Stimulated activated CD8-positive, alpha-beta memory T cell treated with anti-CD3 and anti-CD28 coated beads, Interleukin-12 subunit alpha, Interleukin-12 subunit beta, amount 100 ng/mL, for 24 hours (primary cell): ENCODE data around the gene TACC3.

Experiments used
- DNase-seq: peaks from one replicate; pipeline ENCODE4 v3.0.0-alpha.2; 2020; ENCODE audit errors: extremely low read depth

Gene TACC3

GRCh38 chr4:1775731-1776500 lies 54.6 kb downstream of the TACC3 start:
- DNase-seq, result no peak

- DNase-seq, result no peak
Observed at GRCh38 chr4:1776521-1777161, 55.3 kb downstream of the TACC3 start.

GRCh38 chr4:1777822-1778641 lies 56.7 kb downstream of the TACC3 start:
- no peak for DNase-seq

GRCh38 chr4:1778642-1779392 lies 57.5 kb downstream of the TACC3 start:
- DNase-seq, result no peak

- DNase-seq, result no peak
Observed at GRCh38 chr4:1779588-1780382, 58.5 kb downstream of the TACC3 start.

GRCh38 chr4:1780435-1780834 lies 59.1 kb downstream of the TACC3 start:
- no peak for DNase-seq

GRCh38 chr4:1783015-1783414 lies 61.7 kb downstream of the TACC3 start:
- no peak for DNase-seq

GRCh38 chr4:1783970-1784369 lies 62.6 kb downstream of the TACC3 start:
- no peak for DNase-seq

- no peak for DNase-seq
Observed at GRCh38 chr4:1784395-1784788, 63.1 kb downstream of the TACC3 start.

GRCh38 chr4:1784789-1785591 lies 63.7 kb downstream of the TACC3 start:
- no peak for DNase-seq

- DNase-seq, result no peak
Observed at GRCh38 chr4:1785592-1785991, 64.3 kb downstream of the TACC3 start.

- no peak for DNase-seq
Observed at GRCh38 chr4:1786544-1787362, 65.4 kb downstream of the TACC3 start.

GRCh38 chr4:1787411-1788077 lies 66.2 kb downstream of the TACC3 start:
- DNase-seq, result no peak

GRCh38 chr4:1788254-1788973 lies 67.1 kb downstream of the TACC3 start:
- DNase-seq, result no peak

- DNase-seq, result no peak
Observed at GRCh38 chr4:1789552-1789951, 68.2 kb downstream of the TACC3 start.

- no peak for DNase-seq
Observed at GRCh38 chr4:1790005-1790404, 68.7 kb downstream of the TACC3 start.

- no peak for DNase-seq
Observed at GRCh38 chr4:1792158-1792831, 71.0 kb downstream of the TACC3 start.
